ENCODE results near the gene PPEF1.

The PPEF1 gene

GRCh38 chrX:18875256-18875878, 167.9 kb downstream of the PPEF1 start:
- FAIRE-seq: no peak

GRCh38 chrX:18877469-18877868, 170.0 kb downstream of the PPEF1 start:
- no peak for DNase-seq (ENCODE audit: low spot score)
- no peak for FAIRE-seq

More at GRCh38 chrX:18875256-18875878, 167.9 kb downstream of the PPEF1 start:
- DNase-seq (ENCODE audit: low spot score): no peak

Measured in urothelium cell line (cell line).